Fibroblast of lung (primary cell): ENCODE results near the gene UTS2B.

Source experiments
- EZH2 ChIP-seq: IDR thresholded peaks from 2 replicates; pipeline ENCODE4 v1.5.1; 2012; ENCODE audit warnings: low read length, control low read depth, mild to moderate bottlenecking; ENCODE audit errors: missing control alignments
- TF ChIP-seq, protein P1 (sequence below), 2 donors: IDR thresholded peaks in 1 of 2; conservative IDR thresholded peaks in 1 of 2; 1 replicate in 1 of 2; 2 replicates in 1 of 2; pipeline ENCODE4 v1.5.1; 2011 to 2012; ENCODE audit warnings: low read length in 2 of 2, control low read depth in 1 of 2, inconsistent platforms in 1 of 2, low read depth in 1 of 2, mild to moderate bottlenecking in 1 of 2

DNA sequence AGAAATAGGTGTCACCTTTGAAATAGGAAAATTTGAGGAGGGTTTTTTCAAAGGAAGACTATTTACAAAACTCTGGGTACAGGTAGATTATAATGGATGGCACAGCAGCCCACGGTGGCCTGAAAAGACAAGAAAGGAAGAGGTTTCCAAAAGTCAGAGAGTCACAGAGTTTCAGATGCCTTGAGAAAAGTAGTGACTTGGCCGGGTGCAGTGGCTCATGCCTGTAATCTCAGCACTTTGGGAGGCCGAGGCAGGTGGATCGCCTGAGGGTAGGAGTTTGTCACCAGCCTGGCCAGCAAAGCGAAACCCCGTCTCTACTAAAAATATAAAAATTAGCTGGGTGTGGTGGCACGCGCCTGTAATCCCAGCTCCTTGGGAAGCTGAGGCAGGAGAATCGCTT lies 96.1 kb downstream of the UTS2B start:
- TF ChIP-seq, protein P1, sequence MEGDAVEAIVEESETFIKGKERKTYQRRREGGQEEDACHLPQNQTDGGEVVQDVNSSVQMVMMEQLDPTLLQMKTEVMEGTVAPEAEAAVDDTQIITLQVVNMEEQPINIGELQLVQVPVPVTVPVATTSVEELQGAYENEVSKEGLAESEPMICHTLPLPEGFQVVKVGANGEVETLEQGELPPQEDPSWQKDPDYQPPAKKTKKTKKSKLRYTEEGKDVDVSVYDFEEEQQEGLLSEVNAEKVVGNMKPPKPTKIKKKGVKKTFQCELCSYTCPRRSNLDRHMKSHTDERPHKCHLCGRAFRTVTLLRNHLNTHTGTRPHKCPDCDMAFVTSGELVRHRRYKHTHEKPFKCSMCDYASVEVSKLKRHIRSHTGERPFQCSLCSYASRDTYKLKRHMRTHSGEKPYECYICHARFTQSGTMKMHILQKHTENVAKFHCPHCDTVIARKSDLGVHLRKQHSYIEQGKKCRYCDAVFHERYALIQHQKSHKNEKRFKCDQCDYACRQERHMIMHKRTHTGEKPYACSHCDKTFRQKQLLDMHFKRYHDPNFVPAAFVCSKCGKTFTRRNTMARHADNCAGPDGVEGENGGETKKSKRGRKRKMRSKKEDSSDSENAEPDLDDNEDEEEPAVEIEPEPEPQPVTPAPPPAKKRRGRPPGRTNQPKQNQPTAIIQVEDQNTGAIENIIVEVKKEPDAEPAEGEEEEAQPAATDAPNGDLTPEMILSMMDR (conservative IDR thresholded peaks at IDR 0.05 in 1 of 2, IDR thresholded peaks at IDR 0.05 in 1 of 2; ENCODE audit: low read depth in 1 of 2, low read length in 2 of 2), result no peak
- TF ChIP-seq EZH2, result no peak
